ENCODE measurements around the gene TMC3. TPM values are rescaled to one million over a fixed set of nuclear protein-coding genes. Genes with fewer than 3 reads are reported as not detected.

Gene TMC3
- total RNA-seq, 1 donor: not detected

DNA sequence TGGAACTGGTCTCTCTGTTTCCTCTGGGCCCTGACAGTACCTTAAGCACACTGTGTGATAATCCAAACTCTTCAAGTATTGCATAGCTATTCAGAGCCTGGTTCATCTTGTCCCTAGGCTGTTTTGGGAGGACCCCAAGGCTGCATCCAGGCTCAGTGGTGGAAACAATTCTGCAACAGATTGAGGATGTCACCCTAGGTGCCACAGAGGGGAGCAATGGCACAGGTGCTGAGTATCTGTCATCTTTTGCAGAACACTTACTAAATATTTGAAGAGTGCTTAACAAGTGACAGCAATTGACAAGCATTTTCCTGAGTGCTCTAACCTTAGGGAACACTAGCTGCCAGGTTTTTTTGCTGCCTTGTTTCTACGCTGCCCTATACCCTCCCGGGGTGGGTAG is 77.8 kb downstream of the TMC3 start:
- Histone ChIP-seq H3K27me3 (ENCODE audit: insufficient read depth, low read length) (no peaks in the 10 kb centered on the region), H3K4me3 (ENCODE audit: low read length) (peak overlapping the region; percentile 90)

DNA sequence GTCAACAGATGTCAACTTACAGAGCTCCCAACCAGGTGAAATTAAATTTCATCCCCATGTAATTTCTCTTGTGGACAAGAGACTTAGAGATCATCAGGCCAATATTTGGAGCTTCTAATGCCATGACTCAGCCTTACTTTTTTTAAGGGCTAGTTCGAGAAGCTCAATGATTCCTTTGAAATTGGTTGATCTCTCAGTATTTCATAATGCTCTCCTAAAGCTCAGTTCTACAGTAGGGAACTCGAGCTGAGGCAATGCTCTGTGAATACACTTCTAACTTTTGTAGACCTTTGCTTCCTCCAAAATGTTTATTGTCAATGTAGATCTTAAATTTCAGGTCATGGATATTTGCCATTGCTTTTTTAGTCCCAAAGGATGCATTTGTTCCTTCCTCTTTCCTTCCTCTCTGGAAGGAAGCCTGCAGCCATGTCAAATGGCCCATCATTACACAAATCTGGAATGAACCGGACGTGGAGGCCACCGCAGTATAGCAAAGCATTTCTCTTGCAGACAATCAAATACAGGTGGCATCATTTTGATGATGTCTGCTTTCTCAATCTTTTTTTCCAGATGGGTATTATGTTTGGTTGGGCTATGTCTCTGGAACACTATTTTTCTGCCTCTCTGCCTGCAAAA is 78.4 kb downstream of the TMC3 start:
- Histone ChIP-seq H3K4me1 (ENCODE audit: insufficient read depth, low read length) (peaks cover 88% of the 10 kb centered on the region), H3K4me3 (ENCODE audit: low read length) (no peak overlapping the region), H3K9me3 (ENCODE audit: low read depth, low read length) (no peaks in the 10 kb centered on the region), H3K27me3 (ENCODE audit: insufficient read depth, low read length) (no peaks in the 10 kb centered on the region)

More for the DNA sequence above, 77.8 kb downstream of the TMC3 start:
- Histone ChIP-seq H3K4me1 (ENCODE audit: insufficient read depth, low read length) (peaks cover 88% of the 10 kb centered on the region), H3K9me3 (ENCODE audit: low read depth, low read length) (no peaks in the 10 kb centered on the region)

DNA sequence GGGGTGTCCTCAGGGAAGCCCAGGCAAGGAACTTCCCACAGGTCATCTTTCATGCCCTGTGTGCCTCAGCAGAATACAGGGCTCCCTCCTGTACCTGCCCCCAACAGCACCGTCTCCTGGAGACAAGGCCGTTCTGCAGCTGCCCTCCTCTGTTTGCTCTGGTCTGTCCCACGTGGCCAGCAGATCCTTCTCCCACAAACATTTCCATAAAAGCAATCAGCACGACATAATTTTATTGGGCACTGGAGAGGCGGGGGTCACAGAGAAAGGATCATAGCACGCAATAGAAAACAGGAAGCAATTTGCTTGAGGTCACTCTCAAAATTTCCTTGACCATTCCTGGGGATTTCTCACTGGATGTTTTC is 79.5 kb downstream of the TMC3 start:
- Histone ChIP-seq H3K27me3 (ENCODE audit: insufficient read depth, low read length) (no peaks in the 10 kb centered on the region), H3K9me3 (ENCODE audit: low read depth, low read length) (no peaks in the 10 kb centered on the region), H3K4me3 (ENCODE audit: low read length) (peak overlapping the region; percentile 9), H3K4me1 (ENCODE audit: insufficient read depth, low read length) (peaks cover 84% of the 10 kb centered on the region)

DNA sequence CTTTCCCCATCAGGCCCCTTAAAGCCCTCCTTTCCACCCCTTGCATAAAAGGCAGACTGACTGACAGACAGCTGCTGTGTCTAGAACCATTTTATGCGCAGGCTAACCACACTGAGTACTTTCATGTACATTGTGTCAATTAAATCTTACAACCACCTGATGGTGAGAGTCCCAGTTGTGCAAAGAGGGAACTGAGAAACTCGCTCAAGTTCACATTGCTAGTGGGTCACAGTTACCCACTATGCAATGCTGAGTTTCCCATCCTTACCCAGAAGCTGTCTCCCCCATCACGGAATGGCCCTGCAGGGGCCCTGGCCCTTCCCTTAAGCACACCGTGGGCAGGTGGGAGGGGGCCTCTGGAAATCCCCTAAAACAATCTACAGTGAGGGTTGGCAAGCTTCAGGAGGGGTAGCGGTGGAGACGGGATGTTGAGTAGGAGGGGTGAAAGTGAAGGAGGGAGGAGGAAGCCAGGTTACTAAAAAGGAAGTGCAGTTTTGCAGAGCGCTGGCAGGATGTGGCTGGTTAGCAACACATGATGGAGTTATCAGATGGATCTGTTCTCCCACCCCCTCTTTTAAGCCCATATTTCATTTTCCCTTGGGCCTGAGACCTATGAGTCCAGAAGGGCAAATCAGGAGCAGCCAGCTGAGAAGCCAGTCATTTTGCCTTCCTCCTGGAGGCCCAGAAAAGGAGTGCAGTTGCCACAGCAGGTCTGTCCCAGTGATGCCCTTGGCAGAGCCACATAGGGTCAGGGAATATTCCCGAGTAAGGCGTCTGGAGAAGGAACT is 80.1 kb downstream of the TMC3 start:
- peak overlapping the region; percentile 33 for H3K4me3 ChIP-seq (ENCODE audit: low read length)
- H3K27me3 ChIP-seq (ENCODE audit: insufficient read depth, low read length): no peaks in the 10 kb centered on the region
- peaks cover 83% of the 10 kb centered on the region for H3K4me1 ChIP-seq (ENCODE audit: insufficient read depth, low read length)
- H3K9me3 ChIP-seq (ENCODE audit: low read depth, low read length): no peaks in the 10 kb centered on the region

DNA sequence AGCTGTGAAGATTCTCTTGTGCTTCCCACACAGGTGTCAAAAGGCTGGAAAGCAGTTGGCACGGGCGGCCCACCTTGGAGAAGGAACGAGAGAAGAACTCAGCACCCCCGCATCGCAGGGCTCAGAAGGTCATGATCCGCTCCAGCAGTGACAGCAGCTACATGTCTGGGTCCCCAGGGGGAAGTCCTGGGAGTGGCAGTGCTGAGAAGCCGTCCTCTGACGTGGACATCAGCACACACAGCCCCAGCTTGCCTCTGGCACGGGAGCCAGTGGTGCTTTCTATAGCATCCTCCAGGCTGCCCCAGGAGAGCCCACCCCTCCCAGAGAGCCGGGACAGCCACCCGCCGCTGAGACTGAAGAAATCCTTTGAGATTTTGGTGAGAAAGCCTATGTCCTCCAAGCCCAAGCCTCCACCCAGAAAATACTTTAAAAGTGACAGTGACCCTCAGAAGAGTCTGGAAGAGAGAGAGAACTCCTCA is 81.5 kb downstream of the TMC3 start:
- Histone ChIP-seq H3K27me3 (ENCODE audit: insufficient read depth, low read length) (no peaks in the 10 kb centered on the region), H3K4me3 (ENCODE audit: low read length) (peak overlapping the region; percentile 33), H3K9me3 (ENCODE audit: low read depth, low read length) (no peaks in the 10 kb centered on the region), H3K4me1 (ENCODE audit: insufficient read depth, low read length) (peaks cover 83% of the 10 kb centered on the region)

DNA sequence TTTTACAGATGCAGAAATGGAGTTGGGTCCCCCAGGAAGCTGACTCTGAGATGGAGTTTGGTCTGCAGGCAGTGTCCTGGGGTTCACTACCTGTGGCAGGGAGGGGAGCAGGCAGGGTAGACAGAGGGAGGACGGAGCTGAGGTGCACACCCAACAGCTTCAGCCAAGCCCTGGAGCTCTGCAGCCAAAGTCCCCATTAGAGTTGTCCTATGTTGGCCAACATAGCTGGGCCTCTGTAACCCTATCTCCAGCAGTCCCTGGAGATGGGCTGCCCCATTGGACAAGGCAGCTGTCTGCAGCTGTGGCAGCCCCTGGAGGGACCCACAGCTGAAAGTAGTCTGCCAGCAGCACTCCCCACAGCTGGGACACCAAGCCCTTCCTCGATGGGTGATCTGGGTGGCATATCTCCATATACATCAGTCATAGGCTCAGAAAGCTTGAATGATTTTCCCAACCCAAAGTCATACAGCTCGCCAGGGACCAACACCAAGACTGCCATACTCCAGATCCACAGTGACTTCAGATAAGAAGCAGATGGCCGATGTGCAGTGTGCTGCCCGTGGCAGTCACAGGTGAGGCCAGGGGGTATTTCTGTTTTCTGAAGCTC is 82.0 kb downstream of the TMC3 start:
- Histone ChIP-seq H3K9me3 (ENCODE audit: low read depth, low read length) (no peaks in the 10 kb centered on the region), H3K4me3 (ENCODE audit: low read length) (no peak overlapping the region), H3K27me3 (ENCODE audit: insufficient read depth, low read length) (no peaks in the 10 kb centered on the region), H3K4me1 (ENCODE audit: insufficient read depth, low read length) (peaks cover 89% of the 10 kb centered on the region)

DNA sequence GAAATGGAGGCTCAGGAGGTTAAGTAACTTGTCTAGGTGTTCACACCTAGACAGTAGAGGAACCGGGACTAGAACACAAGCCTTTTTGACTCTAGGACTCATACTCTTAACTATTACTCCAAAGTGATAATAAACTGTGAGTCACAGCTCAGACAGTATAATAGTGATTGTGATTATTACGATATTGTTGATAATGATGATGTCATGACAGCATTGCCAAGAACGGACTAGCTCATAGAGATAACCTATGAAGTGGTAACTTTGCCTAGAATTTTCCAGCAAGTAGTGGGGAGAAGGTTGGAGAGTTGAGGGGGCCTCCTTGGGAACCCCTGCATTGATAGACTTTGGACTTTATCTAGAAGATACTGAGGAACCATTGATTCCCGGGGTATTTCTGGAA is 84.1 kb downstream of the TMC3 start:
- Histone ChIP-seq H3K27me3 (ENCODE audit: insufficient read depth, low read length) (no peaks in the 10 kb centered on the region), H3K4me3 (ENCODE audit: low read length) (no peak overlapping the region), H3K4me1 (ENCODE audit: insufficient read depth, low read length) (peaks cover 92% of the 10 kb centered on the region), H3K9me3 (ENCODE audit: low read depth, low read length) (no peaks in the 10 kb centered on the region)

DNA sequence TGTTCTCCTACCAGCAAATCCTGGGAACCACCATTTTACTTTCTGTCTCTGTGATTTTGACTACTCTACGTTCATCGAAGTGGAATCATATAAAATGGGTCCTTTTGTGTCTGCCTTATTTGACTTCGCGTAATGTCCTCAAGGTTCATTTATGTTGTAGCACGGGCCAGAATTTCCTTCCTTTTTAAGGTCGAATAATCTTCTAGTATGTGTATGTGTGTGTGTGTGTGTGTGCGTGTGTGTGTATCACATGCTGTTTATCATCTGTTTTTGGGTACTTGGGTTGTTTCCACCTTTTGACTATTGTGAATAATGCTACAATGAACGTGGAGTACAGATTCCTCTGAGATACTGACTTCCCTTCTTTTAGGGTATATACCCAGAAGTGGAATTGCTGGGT is 85.4 kb downstream of the TMC3 start:
- Histone ChIP-seq H3K4me3 (ENCODE audit: low read length) (no peak overlapping the region), H3K9me3 (ENCODE audit: low read depth, low read length) (no peaks in the 10 kb centered on the region), H3K4me1 (ENCODE audit: insufficient read depth, low read length) (peaks cover 91% of the 10 kb centered on the region), H3K27me3 (ENCODE audit: insufficient read depth, low read length) (no peaks in the 10 kb centered on the region)

DNA sequence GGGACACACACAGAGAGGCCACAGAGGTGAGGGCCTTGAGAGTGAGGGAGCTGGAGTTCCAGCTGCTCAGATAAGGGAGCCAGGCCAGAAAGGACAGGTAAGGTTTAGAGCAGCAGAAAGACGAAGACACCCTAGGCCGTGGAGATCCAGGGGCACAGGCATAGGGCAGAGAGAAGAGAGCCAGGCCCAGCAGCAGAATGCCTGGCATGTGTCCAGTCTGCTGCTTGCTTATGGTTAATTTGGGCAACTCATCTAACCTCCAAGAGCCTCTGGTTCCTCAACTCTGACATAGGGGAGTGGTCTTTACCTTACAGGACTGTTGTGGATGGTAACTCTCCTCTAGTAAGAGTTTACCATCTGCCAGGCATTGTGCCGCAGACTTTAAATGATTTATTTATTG is 86.0 kb downstream of the TMC3 start:
- H3K9me3 ChIP-seq (ENCODE audit: low read depth, low read length): no peaks in the 10 kb centered on the region
- no peak overlapping the region for H3K4me3 ChIP-seq (ENCODE audit: low read length)
- peaks cover 85% of the 10 kb centered on the region for H3K4me1 ChIP-seq (ENCODE audit: insufficient read depth, low read length)
- no peaks in the 10 kb centered on the region for H3K27me3 ChIP-seq (ENCODE audit: insufficient read depth, low read length)

DNA sequence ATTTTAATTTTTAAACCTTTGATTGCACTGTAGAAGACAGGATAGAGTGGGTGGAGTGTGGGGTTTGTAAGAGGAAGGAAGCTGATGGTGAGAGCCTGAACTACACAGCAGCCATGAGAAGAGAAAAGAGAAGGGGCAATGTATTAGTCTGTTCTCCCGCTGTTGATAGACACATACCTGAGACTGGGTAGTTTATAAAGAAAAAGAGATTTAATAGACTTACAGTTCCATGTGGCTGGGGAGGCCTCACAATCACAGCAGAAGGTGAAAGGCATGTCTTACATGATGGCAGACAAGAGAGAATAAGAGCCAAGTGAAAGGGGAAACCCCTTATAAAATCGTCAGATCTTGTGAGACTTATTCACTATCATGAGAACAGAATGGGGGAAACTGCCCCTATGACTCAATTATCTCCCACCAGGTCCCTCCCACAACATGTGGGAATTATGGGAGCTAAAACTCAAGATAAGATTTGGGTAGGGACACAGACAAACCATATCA is 87.3 kb downstream of the TMC3 start:
- Histone ChIP-seq H3K9me3 (ENCODE audit: low read depth, low read length) (no peaks in the 10 kb centered on the region), H3K27me3 (ENCODE audit: insufficient read depth, low read length) (no peaks in the 10 kb centered on the region), H3K4me1 (ENCODE audit: insufficient read depth, low read length) (peaks cover 72% of the 10 kb centered on the region), H3K4me3 (ENCODE audit: low read length) (no peak overlapping the region)

DNA sequence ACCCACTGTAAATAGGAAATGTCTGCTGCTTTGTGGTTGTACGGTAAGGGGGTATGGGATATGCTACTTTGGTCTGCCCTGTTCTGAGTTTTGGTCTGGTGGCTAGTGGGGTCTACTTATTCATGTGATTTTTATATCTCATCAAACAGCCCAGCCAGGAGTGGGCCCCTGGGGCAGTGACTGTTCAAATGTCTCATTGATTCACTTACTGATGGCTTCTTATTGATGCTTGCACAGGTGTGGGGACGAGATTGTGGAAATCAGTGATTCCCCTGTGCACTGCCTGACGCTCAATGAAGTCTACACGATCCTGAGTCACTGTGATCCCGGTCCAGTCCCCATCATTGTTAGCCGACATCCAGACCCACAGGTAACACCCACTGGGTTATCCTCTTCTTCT is 88.6 kb downstream of the TMC3 start:
- no peak overlapping the region for H3K4me3 ChIP-seq (ENCODE audit: low read length)
- H3K27me3 ChIP-seq (ENCODE audit: insufficient read depth, low read length): no peaks in the 10 kb centered on the region
- peaks cover 59% of the 10 kb centered on the region for H3K4me1 ChIP-seq (ENCODE audit: insufficient read depth, low read length)
- no peaks in the 10 kb centered on the region for H3K9me3 ChIP-seq (ENCODE audit: low read depth, low read length)

DNA sequence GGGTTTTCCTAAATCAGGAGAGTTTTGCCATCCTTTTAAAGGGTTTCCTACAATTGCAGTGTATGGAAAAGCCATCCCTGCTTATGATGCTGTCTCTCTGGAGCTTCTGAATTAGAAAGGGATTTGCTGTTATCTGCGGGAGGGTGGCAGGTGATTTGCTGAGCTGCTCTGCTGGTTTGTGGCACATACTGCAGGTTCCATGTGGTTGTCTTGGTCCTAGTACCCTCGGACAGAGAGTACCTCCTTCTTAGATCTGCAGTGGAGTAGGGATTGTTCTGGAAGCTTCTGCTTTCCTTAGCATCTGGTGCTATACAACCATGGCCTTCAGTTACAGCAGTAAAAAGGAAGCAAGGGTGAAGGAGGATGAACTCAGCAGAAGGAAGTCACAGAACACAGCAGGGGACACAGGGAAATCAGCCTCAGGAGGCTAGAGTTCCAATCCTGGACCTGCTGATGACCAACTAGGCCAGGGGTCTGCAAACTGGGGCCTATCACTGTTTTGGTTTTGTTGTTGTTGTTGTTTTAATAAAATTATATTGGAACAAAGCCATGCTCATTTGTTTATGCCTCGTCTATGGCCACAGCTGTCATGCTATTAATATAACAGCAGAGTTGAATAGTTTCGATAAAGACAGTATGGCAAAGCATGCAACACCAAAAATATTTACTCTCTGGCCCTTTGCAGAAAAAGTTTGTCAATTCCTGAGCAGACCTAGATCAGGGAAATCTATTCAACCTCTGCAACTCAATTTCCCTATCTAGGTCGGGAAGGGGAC is 89.6 kb downstream of the TMC3 start:
- Histone ChIP-seq H3K27me3 (ENCODE audit: insufficient read depth, low read length) (no peaks in the 10 kb centered on the region), H3K9me3 (ENCODE audit: low read depth, low read length) (no peaks in the 10 kb centered on the region), H3K4me3 (ENCODE audit: low read length) (no peak overlapping the region), H3K4me1 (ENCODE audit: insufficient read depth, low read length) (peaks cover 54% of the 10 kb centered on the region)

DNA sequence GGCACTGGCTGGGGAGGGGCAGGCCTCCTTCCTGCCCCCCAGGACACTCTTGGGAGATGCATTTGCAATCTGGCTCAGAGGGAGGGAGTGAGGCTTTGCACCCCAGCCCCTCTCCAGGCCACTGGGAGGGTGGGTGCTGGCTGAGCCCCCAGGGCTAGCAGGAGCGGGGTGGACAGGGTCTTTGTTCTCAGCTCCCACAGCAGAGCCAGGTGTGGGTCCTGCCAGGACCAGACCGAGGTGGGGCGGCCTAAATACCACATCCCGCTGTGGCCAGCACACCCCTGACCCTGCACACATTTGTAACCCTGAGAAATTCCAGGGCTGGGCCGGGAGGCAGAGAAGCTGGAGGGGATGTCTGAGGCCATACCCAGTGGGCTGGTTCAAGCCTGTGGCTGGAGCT is 91.1 kb downstream of the TMC3 start:
- H3K4me1 ChIP-seq (ENCODE audit: insufficient read depth, low read length): peaks cover 42% of the 10 kb centered on the region
- H3K9me3 ChIP-seq (ENCODE audit: low read depth, low read length): no peaks in the 10 kb centered on the region
- no peak overlapping the region for H3K4me3 ChIP-seq (ENCODE audit: low read length)
- no peaks in the 10 kb centered on the region for H3K27me3 ChIP-seq (ENCODE audit: insufficient read depth, low read length)

DNA sequence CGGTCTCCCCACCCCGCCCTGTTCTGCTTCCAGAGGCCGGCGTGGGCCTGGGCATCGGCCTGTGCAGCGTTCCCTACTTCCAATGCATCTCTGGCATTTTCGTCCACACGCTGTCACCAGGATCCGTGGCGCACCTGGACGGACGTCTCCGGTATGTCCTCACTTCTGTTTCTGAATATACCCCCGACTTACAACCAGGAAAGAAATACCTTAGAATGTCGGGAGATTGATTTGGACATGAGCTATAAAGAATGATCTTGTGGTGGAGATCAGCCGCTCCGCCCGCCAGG is 91.5 kb downstream of the TMC3 start:
- Histone ChIP-seq H3K4me1 (ENCODE audit: insufficient read depth, low read length) (peaks cover 38% of the 10 kb centered on the region), H3K27me3 (ENCODE audit: insufficient read depth, low read length) (no peaks in the 10 kb centered on the region), H3K9me3 (ENCODE audit: low read depth, low read length) (no peaks in the 10 kb centered on the region), H3K4me3 (ENCODE audit: low read length) (no peak overlapping the region)

All from mononuclear cell (primary cell).